Skeletal muscle satellite cell (primary cell): ENCODE results near the gene UBE3B.

ENCODE experiments used
- H3K27me3 ChIP-seq: 2 replicates; pipeline ENCODE4 v1.7.0; 2013; ENCODE audit warnings: low read length; ENCODE audit not compliant: control insufficient read depth, insufficient read depth
- H3K36me3 ChIP-seq: 2 replicates; pipeline ENCODE4 v1.7.0; 2013; ENCODE audit warnings: mild to moderate bottlenecking, control low read depth, low read length; ENCODE audit not compliant: insufficient read depth
- H3K4me1 ChIP-seq: 2 replicates; pipeline ENCODE4 v1.7.0; 2013; ENCODE audit warnings: low read length; ENCODE audit not compliant: control insufficient read depth, insufficient read depth
- H3K4me2 ChIP-seq: 2 replicates; pipeline ENCODE4 v1.7.0; 2013; ENCODE audit warnings: mild to moderate bottlenecking, low read length
- H3K4me3 ChIP-seq: 2 replicates; pipeline ENCODE4 v1.7.0; 2013; ENCODE audit warnings: low read length
- H3K9ac ChIP-seq: 2 replicates; pipeline ENCODE4 v1.7.0; 2013; ENCODE audit warnings: mild to moderate bottlenecking, low read depth, low read length, moderate library complexity
- H3K9me3 ChIP-seq: replicated peaks from 2 replicates; pipeline ENCODE4 v1.7.0; 2013; ENCODE audit warnings: mild to moderate bottlenecking, control low read depth, low read length

UBE3B gene

GRCh38 chr12:109559200-109559505 is 81.7 kb downstream of the UBE3B start:
- no peak overlapping the region for H3K9ac ChIP-seq
- H3K9me3 ChIP-seq = no peaks in the 10 kb centered on the region
- no peaks in the 10 kb centered on the region for H3K36me3 ChIP-seq

GRCh38 chr12:109559601-109560000 is 82.2 kb downstream of the UBE3B start:
- Histone ChIP-seq H3K4me2 (no peak overlapping the region), H3K4me3 (no peak overlapping the region), H3K27me3 (peaks cover 3% of the 10 kb centered on the region), H3K4me1 (no peaks in the 10 kb centered on the region), H3K9me3 (no peaks in the 10 kb centered on the region), H3K9ac (no peak overlapping the region), H3K36me3 (no peaks in the 10 kb centered on the region)

More at GRCh38 chr12:109559200-109559505, 81.7 kb downstream of the UBE3B start:
- H3K27me3 ChIP-seq = peaks cover 7% of the 10 kb centered on the region
- no peak overlapping the region for H3K4me2 ChIP-seq
- no peak overlapping the region for H3K4me3 ChIP-seq
- no peaks in the 10 kb centered on the region for H3K4me1 ChIP-seq

DNA sequence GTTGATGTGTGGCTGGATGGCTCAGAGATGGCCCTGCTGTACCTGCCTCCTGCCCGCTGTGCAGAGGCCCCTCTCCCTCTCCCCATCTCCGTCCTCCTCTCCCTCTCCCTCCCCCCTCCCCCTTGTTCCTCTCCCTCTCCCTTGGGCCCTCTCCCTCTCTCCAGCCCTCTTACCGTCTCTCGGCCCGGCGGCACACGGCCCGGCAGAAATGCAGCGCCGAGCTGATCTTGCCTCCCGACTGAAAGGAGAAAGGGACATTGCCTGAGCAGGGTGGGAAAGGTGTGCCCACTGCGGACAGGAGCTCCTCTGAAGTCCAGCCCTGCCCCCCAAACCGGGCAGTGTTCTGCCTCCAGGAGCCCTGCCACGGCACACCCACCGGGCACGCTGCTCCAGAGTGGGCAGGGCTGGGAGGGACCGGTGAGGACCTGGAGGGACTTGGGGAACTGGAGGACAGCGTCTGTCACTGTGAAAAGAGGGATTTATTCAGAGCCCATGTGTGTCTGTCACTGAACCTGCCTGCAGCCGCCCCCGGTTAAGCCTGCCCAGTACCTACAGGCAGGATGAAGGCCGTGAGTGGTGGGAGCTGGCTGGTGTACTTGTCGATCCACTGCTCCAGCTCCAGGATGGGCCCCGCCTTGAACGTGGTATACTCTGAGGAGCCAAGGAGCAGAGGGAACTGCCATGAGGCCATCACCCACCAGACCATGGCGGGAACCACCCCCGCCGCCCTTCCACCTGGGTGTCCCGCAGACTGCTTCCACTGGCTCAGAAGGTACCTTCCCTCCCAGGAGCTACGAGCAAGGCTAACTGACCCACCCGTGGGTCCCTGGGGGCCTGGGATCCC is 83.7 kb downstream of the UBE3B start:
- no peaks in the 10 kb centered on the region for H3K4me1 ChIP-seq
- no peak overlapping the region for H3K9ac ChIP-seq
- H3K27me3 ChIP-seq = no peaks in the 10 kb centered on the region
- no peaks in the 10 kb centered on the region for H3K9me3 ChIP-seq
- no peak overlapping the region for H3K4me2 ChIP-seq
- no peak overlapping the region for H3K4me3 ChIP-seq
- no peaks in the 10 kb centered on the region for H3K36me3 ChIP-seq

GRCh38 chr12:109561711-109562030 is 84.2 kb downstream of the UBE3B start:
- Histone ChIP-seq H3K27me3 (no peaks in the 10 kb centered on the region), H3K9me3 (no peaks in the 10 kb centered on the region), H3K9ac (no peak overlapping the region), H3K36me3 (peaks cover 4% of the 10 kb centered on the region), H3K4me1 (no peaks in the 10 kb centered on the region), H3K4me3 (no peak overlapping the region), H3K4me2 (no peak overlapping the region)

- no peaks in the 10 kb centered on the region for H3K9me3 ChIP-seq
- no peaks in the 10 kb centered on the region for H3K4me1 ChIP-seq
- no peak overlapping the region for H3K9ac ChIP-seq
- H3K4me3 ChIP-seq = no peak overlapping the region
- H3K27me3 ChIP-seq = no peaks in the 10 kb centered on the region
- H3K36me3 ChIP-seq = peaks cover 5% of the 10 kb centered on the region
- no peak overlapping the region for H3K4me2 ChIP-seq
These were observed 85.4 kb downstream of the UBE3B start for GRCh38 chr12:109562871-109563270.

DNA sequence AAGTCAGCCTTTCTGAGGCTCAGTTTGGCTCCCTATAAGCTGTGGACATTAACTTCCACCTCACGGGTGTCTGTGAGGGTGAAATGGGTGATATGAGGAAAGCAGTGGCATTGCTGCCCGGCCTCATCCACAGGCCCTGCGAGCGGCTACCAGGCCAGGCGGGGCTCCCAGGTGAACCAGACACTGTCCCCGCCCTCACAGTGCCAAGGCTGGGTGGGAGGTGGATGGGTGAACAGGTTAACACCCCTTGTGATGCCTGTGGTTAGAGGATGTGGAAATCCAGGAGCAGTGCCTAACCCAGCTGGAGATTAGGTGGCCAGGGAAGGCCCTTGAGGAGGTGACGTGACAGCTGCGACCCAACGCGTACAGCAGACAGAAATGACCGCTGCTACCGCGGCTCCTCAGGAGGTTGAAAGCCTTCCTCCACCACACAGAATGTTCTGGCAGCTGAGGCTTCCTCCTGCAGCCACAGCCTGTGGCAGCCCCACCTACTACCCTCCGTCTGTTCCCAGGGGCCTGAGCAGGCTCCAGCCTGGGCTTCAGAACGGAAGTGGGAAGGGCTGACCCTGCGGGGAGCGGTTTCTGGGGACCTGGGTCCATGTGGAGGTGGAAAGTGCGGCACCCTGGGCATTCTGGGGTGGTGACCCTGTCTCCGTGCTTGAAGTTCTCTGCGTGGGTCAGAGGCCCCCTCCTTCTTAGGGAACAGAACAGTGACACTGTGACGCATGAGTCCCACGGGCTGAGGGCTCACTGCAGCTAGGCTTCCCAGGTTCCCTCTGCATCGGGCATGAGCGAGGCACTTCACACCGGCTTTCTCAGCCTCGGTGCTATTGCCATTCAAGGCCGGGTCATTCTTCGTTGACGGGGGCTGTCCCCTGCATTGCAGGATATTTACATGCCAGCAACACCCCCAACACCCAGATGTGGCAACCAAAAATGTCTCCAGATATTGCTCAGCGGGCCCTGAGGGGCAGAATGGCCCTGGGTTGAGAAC is 86.2 kb downstream of the UBE3B start:
- Histone ChIP-seq H3K27me3 (no peaks in the 10 kb centered on the region), H3K9ac (no peak overlapping the region), H3K4me2 (no peak overlapping the region), H3K9me3 (no peaks in the 10 kb centered on the region), H3K4me3 (no peak overlapping the region), H3K36me3 (peaks cover 5% of the 10 kb centered on the region), H3K4me1 (no peaks in the 10 kb centered on the region)

DNA sequence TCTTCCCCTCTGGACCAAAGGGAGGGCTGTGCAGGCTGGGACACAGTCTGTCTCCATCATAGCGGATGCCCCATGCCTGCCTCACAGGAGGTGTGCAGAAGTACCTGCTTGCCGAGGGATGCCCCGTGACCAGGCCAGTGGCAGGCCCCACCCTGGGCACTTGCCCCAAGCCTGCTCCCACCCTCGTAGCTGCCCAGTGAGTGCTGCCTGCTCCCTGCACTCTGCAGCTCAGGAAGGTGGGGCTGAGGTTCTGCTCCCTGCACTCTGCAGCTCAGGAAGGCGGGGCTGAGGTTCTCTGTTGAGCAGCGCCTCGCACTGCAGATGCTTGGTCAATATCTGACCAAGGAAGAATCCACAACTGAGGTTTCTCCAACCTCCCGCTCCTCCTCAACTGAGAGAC is 89.0 kb downstream of the UBE3B start:
- Histone ChIP-seq H3K27me3 (no peaks in the 10 kb centered on the region), H3K4me1 (no peaks in the 10 kb centered on the region), H3K9ac (no peak overlapping the region), H3K36me3 (peaks cover 5% of the 10 kb centered on the region), H3K9me3 (no peaks in the 10 kb centered on the region), H3K4me2 (no peak overlapping the region), H3K4me3 (no peak overlapping the region)

DNA sequence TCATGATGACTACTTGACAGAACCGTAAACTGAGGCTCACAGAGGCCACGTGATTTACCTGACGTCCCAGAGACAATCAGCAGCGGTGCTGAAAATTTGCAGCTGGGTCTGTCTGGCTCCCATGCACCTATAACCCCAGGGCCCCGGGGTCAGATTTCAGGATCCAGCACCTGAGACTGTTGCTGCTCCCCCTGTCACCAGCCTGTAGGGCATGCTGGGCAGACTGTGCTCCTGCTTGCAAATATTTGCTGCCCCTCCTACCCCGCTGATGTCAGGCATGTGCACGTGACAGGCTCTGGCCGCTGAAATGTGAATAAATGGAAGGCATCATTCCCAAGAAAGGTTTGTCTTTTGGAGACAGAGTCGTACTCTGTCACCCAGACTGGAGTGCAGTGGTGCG is 89.9 kb downstream of the UBE3B start:
- Histone ChIP-seq H3K36me3 (peaks cover 5% of the 10 kb centered on the region), H3K9ac (no peak overlapping the region), H3K4me2 (no peak overlapping the region), H3K27me3 (no peaks in the 10 kb centered on the region), H3K9me3 (no peaks in the 10 kb centered on the region), H3K4me3 (no peak overlapping the region), H3K4me1 (no peaks in the 10 kb centered on the region)

- Histone ChIP-seq H3K4me1 (peaks cover 6% of the 10 kb centered on the region), H3K9me3 (no peaks in the 10 kb centered on the region), H3K4me2 (no peak overlapping the region), H3K27me3 (no peaks in the 10 kb centered on the region), H3K9ac (no peak overlapping the region), H3K36me3 (peaks cover 5% of the 10 kb centered on the region), H3K4me3 (no peak overlapping the region)
These were observed 90.5 kb downstream of the UBE3B start for GRCh38 chr12:109567967-109568366.

DNA sequence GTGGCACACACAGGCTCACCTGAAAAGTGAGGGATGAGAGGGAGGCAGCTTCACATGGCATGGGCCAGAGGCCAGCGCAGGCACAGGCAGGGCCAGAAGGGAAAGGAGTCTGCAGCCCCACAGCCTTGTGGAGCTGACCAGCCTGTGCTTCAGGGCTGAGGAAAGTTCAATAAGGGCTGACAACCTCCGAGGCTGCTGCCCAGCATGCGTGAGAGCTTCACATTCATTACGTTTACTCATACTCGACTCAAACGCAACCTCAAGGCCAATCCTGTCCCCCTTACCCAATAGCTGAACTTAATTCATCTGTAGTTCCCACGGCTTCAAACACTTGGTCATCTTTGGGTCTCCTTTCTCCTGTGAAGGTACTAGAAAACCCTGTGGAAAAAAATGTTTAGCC is 91.1 kb downstream of the UBE3B start:
- Histone ChIP-seq H3K4me1 (peaks cover 9% of the 10 kb centered on the region), H3K36me3 (peaks cover 5% of the 10 kb centered on the region), H3K27me3 (no peaks in the 10 kb centered on the region), H3K4me3 (no peak overlapping the region), H3K4me2 (no peak overlapping the region), H3K9me3 (no peaks in the 10 kb centered on the region), H3K9ac (no peak overlapping the region)

- H3K4me2 ChIP-seq = no peak overlapping the region
- peaks cover 17% of the 10 kb centered on the region for H3K4me1 ChIP-seq
- no peak overlapping the region for H3K9ac ChIP-seq
- peaks cover 8% of the 10 kb centered on the region for H3K36me3 ChIP-seq
- no peaks in the 10 kb centered on the region for H3K9me3 ChIP-seq
- H3K27me3 ChIP-seq = no peaks in the 10 kb centered on the region
- no peak overlapping the region for H3K4me3 ChIP-seq
These were observed 94.5 kb downstream of the UBE3B start for GRCh38 chr12:109571773-109572505.
